GM21423 (cell line): ENCODE measurements around the gene SLC39A5.
A peak's percentile ranks its signal among the peaks of the same experiment; 100 is the strongest.
"Not testable (repeated sequence)": the region's sequence is repeated elsewhere in the genome, so short reads cannot be mapped to it uniquely, and the experiment has no call there.

Experiments
- ATAC-seq: cut with Tn5 transposase; IDR thresholded peaks from one replicate; pipeline ENCODE4 v1.9.1; 2021; ENCODE audit warnings: mild to moderate bottlenecking, moderate library complexity; ENCODE audit not compliant: unreplicated experiment

The SLC39A5 gene, protein sequence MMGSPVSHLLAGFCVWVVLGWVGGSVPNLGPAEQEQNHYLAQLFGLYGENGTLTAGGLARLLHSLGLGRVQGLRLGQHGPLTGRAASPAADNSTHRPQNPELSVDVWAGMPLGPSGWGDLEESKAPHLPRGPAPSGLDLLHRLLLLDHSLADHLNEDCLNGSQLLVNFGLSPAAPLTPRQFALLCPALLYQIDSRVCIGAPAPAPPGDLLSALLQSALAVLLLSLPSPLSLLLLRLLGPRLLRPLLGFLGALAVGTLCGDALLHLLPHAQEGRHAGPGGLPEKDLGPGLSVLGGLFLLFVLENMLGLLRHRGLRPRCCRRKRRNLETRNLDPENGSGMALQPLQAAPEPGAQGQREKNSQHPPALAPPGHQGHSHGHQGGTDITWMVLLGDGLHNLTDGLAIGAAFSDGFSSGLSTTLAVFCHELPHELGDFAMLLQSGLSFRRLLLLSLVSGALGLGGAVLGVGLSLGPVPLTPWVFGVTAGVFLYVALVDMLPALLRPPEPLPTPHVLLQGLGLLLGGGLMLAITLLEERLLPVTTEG

DNA sequence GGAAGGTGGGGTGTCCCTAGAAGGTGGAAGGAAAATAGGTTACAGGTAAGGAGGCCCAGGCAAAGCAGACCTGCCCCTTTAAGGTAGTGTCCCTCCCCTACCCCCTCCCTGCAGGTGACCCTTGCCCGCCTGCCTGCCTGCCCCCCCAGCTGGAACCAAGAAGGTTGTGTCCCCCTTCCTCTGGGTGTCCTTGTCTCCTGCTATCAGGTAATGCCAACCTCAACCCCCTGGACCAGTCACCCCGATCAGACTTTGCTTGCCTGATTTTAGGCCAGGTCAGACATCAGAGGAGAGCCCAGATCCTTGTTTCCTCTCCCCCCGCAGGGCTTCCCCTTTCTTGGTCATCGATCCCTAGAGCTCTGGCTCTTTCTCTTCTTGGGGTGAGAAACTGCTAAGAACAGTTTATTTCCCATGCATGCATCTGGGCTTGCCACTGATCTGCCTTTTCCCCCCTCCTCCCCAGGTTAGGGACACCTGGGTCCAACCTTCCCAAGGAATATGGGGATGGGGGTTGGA is at the start of gene SLC39A5:
SLC39A5 (plus strand) TSS at position 136 of the 516 bp plus-strand sequence. CDS start 1,224 bp downstream, outside the sequence.
- no peak for ATAC-seq

- no peak for ATAC-seq
Measured at GRCh38 chr12:56186957-56187356, 42.9 kb upstream of the SLC39A5 start.

DNA sequence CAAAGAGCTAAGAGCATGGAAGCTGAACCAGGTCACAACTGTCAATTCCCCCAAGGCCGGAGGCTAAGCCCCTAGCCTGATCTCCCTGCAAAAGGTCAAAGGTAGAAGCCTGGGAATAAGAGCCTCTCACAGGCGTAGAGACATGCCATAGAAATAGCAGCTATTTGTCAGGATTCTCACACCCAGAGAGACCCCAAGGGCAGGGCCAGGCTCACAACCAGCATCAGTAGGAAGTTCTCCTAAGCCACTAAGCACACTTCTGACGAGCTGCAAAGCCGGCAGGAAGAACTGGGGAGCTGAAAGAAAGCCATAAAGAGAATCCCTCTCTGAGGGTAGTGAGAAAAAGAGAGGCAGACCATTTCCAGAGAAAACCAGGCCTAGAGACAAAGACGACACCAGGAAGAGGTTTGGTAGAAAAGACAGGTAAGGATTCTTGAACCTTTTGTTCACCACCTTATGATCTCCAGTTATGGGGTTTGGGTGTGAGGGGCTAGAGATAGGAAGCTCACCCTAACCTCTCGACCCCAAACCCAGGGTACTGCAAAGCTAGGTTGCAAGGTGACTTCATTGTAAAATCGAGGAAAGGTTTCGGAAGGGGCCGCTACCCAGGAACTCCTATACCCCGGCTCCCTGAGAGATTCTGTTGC is 41.6 kb upstream of the SLC39A5 start:
- no peak for ATAC-seq

DNA sequence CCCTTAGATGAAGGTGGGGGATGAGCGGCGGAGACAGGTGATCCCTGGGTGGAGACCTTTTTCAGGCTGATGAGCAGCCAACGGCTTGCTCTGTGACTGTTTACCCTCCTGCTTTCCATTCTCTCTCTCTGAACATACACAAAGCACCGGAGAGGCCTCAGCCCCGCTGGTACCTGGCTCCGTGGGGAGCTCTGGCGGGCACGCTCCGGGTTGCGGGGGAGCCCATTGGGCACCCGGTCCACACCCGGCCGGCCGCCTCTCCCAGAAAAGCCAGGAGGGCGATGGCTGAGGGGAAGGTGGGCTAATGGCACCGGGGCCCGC is 41.1 kb upstream of the SLC39A5 start:
- ATAC-seq = no peak

DNA sequence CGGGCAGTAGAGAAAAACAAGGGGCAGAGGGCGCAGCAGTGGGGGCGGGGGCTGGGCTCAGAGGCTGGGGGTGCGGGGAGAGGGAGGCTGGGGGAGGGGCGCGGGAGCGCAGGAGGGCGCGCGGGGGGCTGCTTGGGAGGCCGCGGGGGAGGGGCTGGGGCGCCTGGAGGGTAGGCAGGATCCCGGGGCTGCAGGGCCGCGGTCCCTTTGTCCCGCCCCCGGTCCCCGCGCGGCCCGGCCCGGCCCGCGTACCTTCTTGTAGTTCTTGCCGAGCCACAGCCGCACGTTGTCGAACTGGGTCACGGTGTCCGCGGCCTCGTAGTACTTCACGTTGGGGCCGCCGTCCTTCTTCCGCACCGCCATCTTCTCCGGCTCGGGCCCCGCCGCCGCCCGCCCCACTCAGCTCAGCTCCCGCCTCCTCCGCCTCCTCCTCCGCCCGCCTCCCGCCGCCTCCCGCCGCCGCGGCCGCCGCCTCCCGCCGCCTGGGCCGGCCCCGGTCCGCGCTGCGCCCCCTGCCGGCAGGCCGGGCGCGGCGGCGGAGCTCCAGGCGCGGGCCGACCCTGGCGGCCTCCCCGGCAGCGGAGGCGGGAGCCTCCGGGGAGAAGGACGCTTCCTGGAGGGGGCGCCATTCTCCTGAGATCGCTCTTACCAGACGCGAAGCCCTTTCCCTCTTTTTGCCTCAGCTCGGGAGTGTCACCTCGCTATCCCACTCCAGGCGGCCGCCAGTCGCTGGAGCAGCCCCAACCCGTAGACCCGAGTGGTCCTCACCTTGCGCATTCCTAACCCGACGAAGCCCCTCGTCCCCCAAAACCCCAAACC is 40.5 kb upstream of the SLC39A5 start, which contains the start of gene SMARCC2:
SMARCC2 (minus strand) TSS at position 385 of the 819 bp plus-strand sequence; CDS start at position 363, 22 bp downstream.
- peak; percentile 72 for ATAC-seq

DNA sequence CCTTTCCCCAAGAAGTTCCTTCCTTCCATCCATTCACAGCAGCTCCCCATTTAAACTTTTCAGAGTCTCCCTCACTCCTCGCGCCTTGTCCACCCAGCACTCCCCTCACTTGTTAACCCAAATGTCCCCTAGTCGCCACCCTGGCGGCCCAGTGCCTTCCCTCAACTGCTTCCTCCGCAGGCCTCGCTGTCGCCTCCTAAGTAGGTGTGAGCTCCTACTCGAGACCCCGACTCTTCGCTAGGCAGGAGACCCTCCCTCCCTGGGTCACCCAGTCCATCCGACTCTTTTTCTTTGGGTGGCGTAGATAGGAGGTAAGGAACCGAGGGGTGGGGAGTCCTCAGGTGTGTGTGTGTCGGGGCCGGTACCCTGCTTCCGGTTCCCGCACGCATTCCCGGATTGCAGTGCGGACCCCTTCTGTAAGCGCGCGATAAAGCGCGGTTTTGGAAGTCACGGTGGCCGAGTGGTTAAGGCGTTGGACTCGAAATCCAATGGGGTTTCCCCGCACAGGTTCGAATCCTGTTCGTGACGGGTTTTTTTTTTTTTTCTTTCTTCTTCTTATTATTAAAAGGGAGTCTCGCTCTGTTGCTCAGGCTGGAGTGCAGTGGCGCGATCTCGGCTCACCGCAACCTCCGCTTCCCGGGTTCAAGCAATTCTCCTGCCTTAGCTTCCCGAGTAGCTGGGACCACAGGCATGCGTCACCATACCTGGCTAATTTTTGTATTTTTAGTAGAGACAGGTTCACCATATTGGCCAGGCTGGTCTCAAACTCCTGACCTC is 39.7 kb upstream of the SLC39A5 start:
- ATAC-seq = peak; percentile 39

DNA sequence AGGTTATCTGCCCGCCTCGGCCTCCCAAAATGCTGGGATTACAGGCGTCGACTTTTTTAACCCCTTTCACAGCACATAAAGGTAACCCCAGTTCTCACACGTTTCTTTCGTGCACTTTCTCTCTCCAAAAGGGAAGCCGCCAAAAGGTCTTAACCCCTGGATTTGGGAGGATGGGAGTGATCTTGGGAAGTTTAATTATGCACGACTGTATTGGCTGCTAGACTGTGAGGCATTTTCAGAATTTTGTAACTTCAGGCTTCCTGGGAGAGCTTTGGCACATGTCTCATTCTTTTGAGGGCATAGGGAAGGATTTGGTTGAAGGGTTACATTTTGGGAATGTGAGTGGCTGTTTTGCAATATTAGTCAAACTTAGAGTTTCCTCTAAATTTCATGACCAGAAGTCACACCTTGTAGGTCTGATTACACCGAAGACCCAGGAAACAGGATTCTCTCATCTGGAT is 39.1 kb upstream of the SLC39A5 start:
- ATAC-seq = no peak

- no peak for ATAC-seq
Measured at GRCh38 chr12:56192582-56192981, 37.3 kb upstream of the SLC39A5 start.

DNA sequence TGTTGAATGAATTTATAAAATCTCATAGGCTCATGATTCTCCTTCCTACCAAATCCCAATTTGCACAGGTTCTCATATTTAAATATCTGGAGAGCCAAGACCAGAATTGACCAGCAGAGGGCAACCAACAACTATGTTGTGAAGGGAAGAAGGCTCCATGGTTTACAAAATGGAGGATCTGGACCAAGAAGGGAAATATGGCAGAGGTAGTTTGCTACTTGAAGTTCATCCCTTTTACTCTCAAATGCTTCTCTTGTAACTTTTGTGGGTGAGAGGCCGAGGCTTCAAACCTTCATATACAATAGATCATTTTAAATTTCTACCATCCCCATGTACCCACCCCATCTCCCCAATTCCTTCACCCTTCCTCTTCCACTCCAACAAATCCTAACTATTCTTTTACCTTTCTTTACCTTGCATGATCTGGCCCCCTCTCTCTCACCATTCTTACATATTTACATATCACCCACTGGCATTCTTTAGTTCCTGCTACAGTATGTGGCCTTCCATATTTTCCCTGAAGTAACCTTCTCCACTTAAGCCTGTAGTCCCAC is 36.7 kb upstream of the SLC39A5 start:
- ATAC-seq = no peak

GRCh38 chr12:56196818-56197550 is 32.9 kb upstream of the SLC39A5 start:
- ATAC-seq = not testable (repeated sequence)

- no peak for ATAC-seq
Measured at GRCh38 chr12:56197921-56198635, 31.8 kb upstream of the SLC39A5 start.

DNA sequence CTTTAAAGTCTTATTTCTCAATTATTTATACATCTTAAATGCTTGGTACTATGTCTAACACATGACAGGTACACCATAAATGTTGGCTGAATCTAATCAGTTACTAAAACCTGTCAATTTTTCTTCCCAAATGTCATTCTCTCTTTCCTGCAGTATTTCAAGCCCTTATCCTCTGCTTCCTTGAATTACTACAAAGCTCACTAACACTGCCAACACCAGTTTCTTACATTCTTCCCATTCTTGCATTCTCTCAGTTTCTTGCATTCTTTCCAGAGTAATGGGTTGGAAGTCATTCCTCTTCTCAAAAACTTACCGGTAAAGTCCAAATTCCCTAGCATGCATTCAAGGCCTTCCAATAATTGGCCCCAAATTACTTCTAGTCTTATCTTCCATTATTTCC is 31.0 kb upstream of the SLC39A5 start:
- no peak for ATAC-seq

- ATAC-seq = no peak
Measured at GRCh38 chr12:56202366-56202765, 27.5 kb upstream of the SLC39A5 start.

GRCh38 chr12:56202838-56203237 is 27.0 kb upstream of the SLC39A5 start:
- no peak for ATAC-seq

GRCh38 chr12:56204275-56204674 is 25.6 kb upstream of the SLC39A5 start:
- no peak for ATAC-seq

DNA sequence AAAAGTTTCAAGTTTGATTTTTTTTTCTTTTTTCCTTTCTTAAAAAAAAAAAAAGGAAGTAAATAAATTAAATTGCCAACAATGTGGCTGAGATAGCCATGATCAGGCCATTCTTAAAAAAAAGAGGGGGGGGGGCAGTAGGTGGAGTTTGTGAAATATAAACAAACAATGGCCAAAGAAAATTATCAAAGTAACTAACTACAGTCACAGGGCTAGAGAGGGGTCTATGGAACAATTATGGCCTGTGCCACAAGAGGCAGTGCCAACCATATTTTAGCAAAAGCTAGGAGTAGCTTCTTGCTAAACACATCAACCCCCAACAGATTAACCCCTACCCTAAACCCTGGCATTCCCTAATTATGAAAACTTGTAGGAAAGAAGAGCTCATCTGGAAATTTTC is 24.4 kb upstream of the SLC39A5 start:
- ATAC-seq = no peak

DNA sequence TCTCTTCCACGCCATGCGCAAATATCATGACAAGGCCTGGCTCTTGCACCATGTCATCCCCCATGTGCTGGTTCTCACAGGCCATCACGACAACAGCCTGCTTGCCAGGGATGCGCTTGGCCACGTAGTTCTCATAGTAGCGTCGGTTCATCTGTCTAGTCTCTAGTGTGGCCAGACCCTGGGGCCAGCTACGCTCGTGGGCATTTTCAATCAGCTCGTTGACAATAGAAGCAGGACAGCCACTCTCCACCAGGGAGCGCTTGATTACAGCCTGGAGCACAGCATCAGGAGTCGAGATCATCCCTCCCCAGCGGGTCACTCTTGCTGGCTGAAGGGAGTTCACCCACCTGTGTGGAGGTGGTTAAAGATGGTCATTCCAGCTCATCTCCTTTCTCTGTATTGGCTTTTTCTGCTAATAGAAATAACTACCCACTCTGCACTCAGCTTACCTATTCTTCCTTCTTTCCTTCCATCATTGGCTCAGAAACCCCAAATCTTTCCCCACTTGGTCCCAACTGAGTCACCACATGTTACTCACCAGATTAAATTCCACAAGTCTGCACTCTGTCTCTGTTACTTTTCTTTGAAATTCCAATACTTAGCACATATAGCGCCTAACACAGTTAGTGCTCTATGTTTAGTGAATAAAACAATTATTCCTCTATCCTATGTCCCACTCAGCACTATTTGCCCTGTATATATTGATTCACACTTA is 23.2 kb upstream of the SLC39A5 start:
- no peak for ATAC-seq

- no peak for ATAC-seq
Measured at GRCh38 chr12:56208006-56208405, 21.8 kb upstream of the SLC39A5 start.
